Thoracic aorta (tissue), 2 donors: ENCODE data around the gene PRKN. TPM values are rescaled to one million over a fixed set of nuclear protein-coding genes. Genes with fewer than 3 reads are reported as not detected.

Source experiments
- ATAC-seq: fragments of 150-250 bp; one replicate; pipeline ENCODE4 v1.8.0; 2017; ENCODE audit warnings: low read depth; ENCODE audit not compliant: insufficient number of reproducible peaks, low FRiP score
- DNase-seq: peaks from one replicate; pipeline ENCODE4 v3.0.0-alpha.2; 2020; ENCODE audit warnings: low spot score
- H3K27ac ChIP-seq, 2 donors: fragments of 200-600 bp; sonication (generic); 1 replicate in 1 of 2; 2 replicates in 1 of 2; pipeline ENCODE4 v1.5.1; 2016; ENCODE audit warnings: mild to moderate bottlenecking in 2 of 2, moderate library complexity in 2 of 2
- H3K27me3 ChIP-seq: fragments of 200-600 bp; sonication (generic); replicated peaks from 2 replicates; pipeline ENCODE4 v1.6.0; 2016; ENCODE audit warnings: mild to moderate bottlenecking; ENCODE audit not compliant: insufficient read depth
- H3K36me3 ChIP-seq: fragments of 200-600 bp; sonication (generic); one replicate; pipeline ENCODE4 v1.5.1; 2016
- H3K4me1 ChIP-seq, 2 donors: fragments of 200-600 bp; sonication (generic); 1 replicate in 1 of 2; 2 replicates in 1 of 2; pipeline versions ENCODE4 v1.5.1 to v1.6.0; 2016; ENCODE audit warnings: low read depth in 2 of 2, mild to moderate bottlenecking in 1 of 2; ENCODE audit not compliant: control insufficient read depth in 1 of 2
- H3K4me3 ChIP-seq: fragments of 200-600 bp; sonication (generic); 2 replicates; pipeline ENCODE4 v1.5.1; 2016; ENCODE audit warnings: mild to moderate bottlenecking
- H3K9me3 ChIP-seq: fragments of 200-600 bp; sonication (generic); 2 replicates; pipeline ENCODE4 v1.5.1; 2016
- CTCF ChIP-seq: fragments of 200-600 bp; sonication (generic); IDR thresholded peaks from one replicate; pipeline ENCODE4 v1.5.1; 2019; ENCODE audit warnings: antibody characterized with exemption
- total RNA-seq, 2 donors: library from RNA; depleted of rRNA; stranded (reverse); fragments of >200 nt; gene quantifications; one replicate each; pipeline versions ENCODE4 v1.1.0 to v1.2.3, GENCODE V29; 2016

The PRKN gene
- total RNA-seq, 2 donors from 2014 or later = 10.4 to 23.8 TPM

GRCh38 chr6:162770136-162770535 lies 42.6 kb upstream of the PRKN start:
- no peak for TF ChIP-seq CTCF
- H3K4me1 ChIP-seq = no peaks in the 10 kb centered on the region

GRCh38 chr6:162753775-162754174 lies 26.2 kb upstream of the PRKN start:
- no peaks in the 10 kb centered on the region for H3K9me3 ChIP-seq
- H3K4me1 ChIP-seq = no peaks in the 10 kb centered on the region
- ATAC-seq (no peak), DNase-seq (no peak)
- no peak for TF ChIP-seq CTCF
- H3K27ac ChIP-seq = no peak overlapping the region
- H3K27me3 ChIP-seq = no peaks in the 10 kb centered on the region
- no peaks in the 10 kb centered on the region for H3K36me3 ChIP-seq
- H3K4me3 ChIP-seq = no peak overlapping the region

More at GRCh38 chr6:162770136-162770535, 42.6 kb upstream of the PRKN start:
- no peak overlapping the region for H3K4me3 ChIP-seq
- H3K27ac ChIP-seq = no peak overlapping the region
- H3K9me3 ChIP-seq = no peaks in the 10 kb centered on the region
- no peaks in the 10 kb centered on the region for H3K36me3 ChIP-seq
- no peak for ATAC-seq
- DNase-seq = no peak
- H3K27me3 ChIP-seq = no peaks in the 10 kb centered on the region

- Histone ChIP-seq H3K36me3 (no peaks in the 10 kb centered on the region), H3K4me1 (no peaks in the 10 kb centered on the region), H3K27ac (no peak overlapping the region), H3K9me3 (no peaks in the 10 kb centered on the region), H3K27me3 (no peaks in the 10 kb centered on the region), H3K4me3 (no peak overlapping the region)
- TF ChIP-seq CTCF = no peak
- no peak for ATAC-seq
- DNase-seq = no peak
Observed at GRCh38 chr6:162751211-162751859, 23.8 kb upstream of the PRKN start.

GRCh38 chr6:162750776-162751175 lies 23.2 kb upstream of the PRKN start:
- ATAC-seq = no peak
- H3K4me1 ChIP-seq = no peaks in the 10 kb centered on the region
- TF ChIP-seq CTCF = no peak
- H3K27ac ChIP-seq = no peak overlapping the region
- no peaks in the 10 kb centered on the region for H3K27me3 ChIP-seq
- H3K36me3 ChIP-seq = no peaks in the 10 kb centered on the region
- no peak for DNase-seq
- H3K4me3 ChIP-seq = no peak overlapping the region
- no peaks in the 10 kb centered on the region for H3K9me3 ChIP-seq

- no peak for DNase-seq
- Histone ChIP-seq H3K36me3 (no peaks in the 10 kb centered on the region), H3K4me3 (no peak overlapping the region), H3K4me1 (no peaks in the 10 kb centered on the region), H3K27me3 (no peaks in the 10 kb centered on the region), H3K27ac (no peak overlapping the region), H3K9me3 (no peaks in the 10 kb centered on the region)
- no peak for TF ChIP-seq CTCF
- no peak for ATAC-seq
Observed at GRCh38 chr6:162736961-162737360, 9.4 kb upstream of the PRKN start.
